Right lobe of liver (tissue), 4 donors: ENCODE data around the gene SMIM9.

ENCODE experiments used
- POLR2A ChIP-seq: fragments of 450-650 bp; IDR thresholded peaks from one replicate; pipeline ENCODE4 v1.6.1; 2017; ENCODE audit warnings: antibody characterized with exemption, mild to moderate bottlenecking
- TF ChIP-seq, protein P1 (sequence below), 4 donors: fragments of 200-600 bp in 3 of 4; fragments of 450-650 bp in 1 of 4; IDR thresholded peaks; one replicate each; pipeline versions ENCODE4 v1.5.1 to v1.8.0; 2016 to 2022; ENCODE audit warnings: antibody characterized with exemption in 4 of 4, mild to moderate bottlenecking in 2 of 4
- donor health status: DM: no; HTN: no; CAD: no.
- donor health status: DM: no; HTN: no; CAD: no.
- donor health status: DM: no; HTN: yes; CAD: no.

DNA sequence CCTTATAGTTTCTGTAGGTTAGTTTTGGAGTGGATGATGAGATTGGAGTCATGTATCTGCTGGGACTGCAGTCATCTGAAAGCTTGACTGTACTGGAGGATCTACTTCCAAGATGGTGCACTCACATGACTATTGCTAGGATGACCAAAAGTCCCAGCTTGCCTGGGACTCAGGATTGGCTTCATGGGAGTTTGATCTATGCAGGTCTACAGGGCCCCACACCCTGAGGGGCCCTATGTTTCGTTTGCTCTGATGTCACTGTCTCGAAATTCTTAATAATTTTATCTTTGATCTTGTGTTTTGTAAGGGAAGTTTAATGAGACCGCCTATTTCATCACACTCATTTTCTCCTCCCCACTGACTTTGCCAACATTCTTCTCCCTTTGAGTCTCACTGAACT lies at the start of gene SMIM9:
- TF ChIP-seq, protein P1, sequence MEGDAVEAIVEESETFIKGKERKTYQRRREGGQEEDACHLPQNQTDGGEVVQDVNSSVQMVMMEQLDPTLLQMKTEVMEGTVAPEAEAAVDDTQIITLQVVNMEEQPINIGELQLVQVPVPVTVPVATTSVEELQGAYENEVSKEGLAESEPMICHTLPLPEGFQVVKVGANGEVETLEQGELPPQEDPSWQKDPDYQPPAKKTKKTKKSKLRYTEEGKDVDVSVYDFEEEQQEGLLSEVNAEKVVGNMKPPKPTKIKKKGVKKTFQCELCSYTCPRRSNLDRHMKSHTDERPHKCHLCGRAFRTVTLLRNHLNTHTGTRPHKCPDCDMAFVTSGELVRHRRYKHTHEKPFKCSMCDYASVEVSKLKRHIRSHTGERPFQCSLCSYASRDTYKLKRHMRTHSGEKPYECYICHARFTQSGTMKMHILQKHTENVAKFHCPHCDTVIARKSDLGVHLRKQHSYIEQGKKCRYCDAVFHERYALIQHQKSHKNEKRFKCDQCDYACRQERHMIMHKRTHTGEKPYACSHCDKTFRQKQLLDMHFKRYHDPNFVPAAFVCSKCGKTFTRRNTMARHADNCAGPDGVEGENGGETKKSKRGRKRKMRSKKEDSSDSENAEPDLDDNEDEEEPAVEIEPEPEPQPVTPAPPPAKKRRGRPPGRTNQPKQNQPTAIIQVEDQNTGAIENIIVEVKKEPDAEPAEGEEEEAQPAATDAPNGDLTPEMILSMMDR (IDR thresholded peaks at IDR 0.05) = no peak
- TF ChIP-seq POLR2A = no peak
